ENCODE data around the gene EML6. TPM values are rescaled to one million over a fixed set of nuclear protein-coding genes. Genes with fewer than 3 reads are reported as not detected.

Gene EML6
- total RNA-seq, 1 donor from 2014 or later, result 0.89 TPM

DNA sequence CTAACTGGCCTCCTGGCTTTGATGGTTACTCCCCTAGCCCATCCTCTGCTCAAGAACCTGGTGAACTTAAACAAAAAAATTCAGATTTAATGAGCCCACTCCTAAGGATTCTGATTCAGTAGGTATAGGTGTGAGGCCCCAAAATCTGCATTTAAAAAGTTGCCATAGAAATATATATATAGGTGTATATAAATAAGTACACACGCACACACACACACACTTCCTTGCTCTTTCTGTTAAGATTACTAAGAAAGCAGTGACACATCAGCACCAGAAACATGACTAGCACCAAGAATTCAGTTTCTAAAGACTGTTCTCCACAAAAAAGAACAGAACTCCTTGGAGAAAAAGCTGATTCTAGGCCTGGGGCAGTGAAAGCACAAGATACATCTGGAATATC, 17.8 kb downstream of the EML6 start:
- intact Hi-C loops (cut with micrococcal nuclease), result no loop called here

DNA sequence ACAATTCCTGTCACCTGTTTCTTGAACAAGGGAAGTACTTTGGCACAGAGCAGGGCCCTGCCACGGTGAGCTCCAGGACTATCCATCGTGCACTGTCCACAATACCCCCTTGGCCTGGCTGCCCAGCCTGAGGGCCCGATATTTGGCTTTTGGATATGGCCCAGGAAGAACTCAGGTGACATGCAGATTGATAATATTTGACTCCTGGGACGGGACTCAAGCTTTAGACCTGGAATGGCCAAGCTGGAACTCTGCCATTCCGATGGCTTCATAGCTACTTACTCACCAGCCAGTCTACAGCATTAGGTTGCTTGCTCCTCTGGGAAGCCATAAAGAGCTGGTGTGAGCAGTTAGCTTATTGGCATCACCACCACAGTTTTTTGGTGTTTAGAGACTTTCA, 26.6 kb downstream of the EML6 start:
- intact Hi-C loops (cut with micrococcal nuclease), result no loop called here

DNA sequence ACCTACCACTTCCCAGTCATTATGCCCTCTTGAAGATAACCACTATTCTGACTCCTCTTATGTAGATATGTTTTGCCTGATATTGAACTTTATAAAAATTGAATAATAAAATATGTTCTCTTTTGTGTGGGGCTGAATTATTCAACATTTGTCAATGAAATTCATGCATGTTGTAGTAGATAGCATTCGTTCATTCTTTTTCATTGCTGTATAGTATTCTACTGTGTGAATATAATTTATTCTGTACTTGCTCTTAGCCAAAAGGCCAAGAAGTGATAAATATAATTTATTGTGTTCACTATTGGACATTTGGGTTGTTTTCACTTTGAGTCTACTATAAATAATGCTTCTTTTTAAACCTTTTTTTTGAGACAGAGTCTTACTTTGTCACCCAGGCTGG, 29.0 kb downstream of the EML6 start:
- intact Hi-C loops (cut with micrococcal nuclease), result no loop called here

DNA sequence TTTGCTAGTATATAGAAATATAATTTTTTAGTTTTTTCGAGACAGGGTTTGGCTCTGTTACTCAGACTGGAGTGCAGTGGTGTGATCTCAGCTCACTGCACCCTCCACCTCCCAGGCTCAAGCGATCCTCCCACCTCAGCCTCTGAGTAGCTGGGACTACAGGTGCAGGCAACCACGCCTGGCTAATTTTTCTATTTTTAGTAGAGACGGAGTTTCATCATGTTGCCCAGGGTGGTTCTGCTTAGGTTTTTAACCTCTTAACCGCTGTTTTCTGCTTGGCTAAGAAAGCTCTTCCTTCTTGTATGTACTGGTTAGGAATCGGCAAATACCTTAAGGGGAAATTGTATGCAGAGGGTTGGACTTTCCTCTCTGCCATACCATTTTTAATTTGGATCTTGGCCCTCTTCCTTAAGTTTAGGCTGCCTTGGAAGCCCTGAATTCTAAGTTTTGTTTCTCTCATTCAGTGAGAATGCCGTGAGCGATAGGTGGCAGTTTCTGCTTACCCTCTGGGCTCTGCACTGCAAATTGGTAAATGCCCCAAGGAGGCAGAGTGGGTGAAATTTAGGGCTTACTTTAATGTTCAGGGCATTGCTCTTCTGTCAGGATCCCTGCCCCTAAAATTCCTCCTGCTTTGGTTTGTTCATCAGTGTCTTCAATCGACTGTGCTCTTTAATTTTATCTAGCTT, 32.3 kb downstream of the EML6 start:
- intact Hi-C loops (cut with micrococcal nuclease), result no loop called here

DNA sequence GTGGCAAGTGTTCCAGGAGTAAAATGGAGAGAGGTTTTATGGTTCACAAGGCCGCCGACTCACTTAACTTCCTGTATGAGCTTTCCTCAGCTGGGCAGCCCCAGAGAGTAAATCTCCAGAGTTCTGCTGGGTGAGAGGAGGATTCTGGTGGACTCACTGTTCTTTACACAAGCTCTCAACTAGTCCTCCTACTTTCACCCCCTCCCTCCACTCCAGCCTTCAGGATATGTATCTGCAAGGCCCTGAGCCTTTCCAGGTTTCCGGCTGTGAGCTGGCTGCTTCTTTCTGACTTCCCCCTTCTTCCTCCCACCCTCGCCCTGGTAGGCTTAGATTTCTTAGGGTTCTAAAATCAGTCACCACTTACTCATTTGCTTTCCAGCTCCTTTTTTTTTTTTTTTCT, 34.0 kb downstream of the EML6 start:
- intact Hi-C loops (cut with micrococcal nuclease), result no loop called here

DNA sequence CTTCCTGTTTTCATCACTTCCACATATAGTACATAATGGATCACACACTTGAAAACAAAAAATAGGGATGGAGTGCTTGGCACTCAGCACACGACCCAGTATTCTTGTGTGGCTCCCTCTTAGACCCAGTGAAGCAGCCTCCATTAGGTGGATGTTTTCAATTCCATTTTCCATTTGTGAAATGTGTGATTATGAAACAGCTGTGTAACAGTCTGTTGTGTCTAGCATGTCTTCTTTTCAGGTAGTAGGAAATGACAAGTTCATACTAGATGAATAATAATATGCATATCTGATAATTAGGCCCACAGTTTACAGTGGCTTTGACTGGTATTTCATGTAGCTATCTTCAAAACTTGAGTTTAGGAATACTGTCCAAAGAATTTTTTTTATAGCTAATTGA, 35.5 kb downstream of the EML6 start:
- intact Hi-C loops (cut with micrococcal nuclease), result no loop called here

DNA sequence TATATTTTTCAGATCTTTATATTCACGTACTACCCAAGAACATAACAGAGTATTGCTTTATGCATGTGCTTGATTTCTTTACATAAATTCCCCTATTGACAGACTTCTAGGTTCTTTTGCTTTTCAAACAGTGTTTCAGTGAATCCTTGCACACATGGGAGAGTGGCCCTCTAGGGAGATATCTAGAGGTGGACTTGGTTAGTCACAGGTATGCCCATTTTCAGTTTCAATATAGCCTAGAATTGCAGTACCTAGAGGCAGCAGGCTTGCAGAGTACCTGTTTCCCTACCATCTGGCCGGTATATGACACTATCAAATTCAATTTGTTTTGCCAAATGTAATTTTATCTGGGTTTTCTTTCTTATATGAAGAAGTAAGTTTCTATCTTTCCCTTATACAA, 36.8 kb downstream of the EML6 start:
- intact Hi-C loops (cut with micrococcal nuclease), result no loop called here

DNA sequence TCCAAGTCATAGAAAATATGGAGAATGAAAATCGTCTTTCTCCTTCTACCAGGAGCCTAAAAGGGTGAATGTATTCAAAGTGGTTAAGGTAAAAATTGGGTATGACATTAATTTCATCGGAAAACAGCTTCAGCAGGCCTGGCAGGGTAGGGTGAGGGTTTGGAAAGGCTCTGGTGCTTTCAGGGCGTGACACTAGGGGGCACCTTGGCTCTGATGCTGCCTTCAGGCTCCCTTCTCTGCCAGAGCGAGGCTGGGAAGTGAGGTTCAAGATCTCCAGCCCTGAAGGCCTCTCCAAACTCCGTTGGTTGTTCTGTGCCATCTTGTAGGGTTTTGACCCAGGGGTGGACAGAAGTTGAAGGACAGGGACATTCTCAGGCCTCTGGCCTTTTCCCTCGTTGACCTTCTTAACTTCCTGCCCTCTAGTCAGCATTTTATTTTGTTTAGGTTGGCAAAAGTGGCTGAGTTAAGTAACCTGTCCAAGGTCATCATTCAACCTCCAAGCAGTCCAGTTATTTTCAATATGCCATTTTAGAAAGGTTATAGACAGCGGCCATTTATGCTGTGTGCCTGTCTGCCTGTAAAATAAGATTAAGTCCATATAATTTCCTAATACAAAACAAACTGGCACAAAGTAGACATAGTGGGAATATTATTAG, 40.3 kb downstream of the EML6 start:
- intact Hi-C loops (cut with micrococcal nuclease), result loop anchor here (1.0 kb wide), 1 partner anchor 75 kb away; no protein-coding TSS in a partner anchor

DNA sequence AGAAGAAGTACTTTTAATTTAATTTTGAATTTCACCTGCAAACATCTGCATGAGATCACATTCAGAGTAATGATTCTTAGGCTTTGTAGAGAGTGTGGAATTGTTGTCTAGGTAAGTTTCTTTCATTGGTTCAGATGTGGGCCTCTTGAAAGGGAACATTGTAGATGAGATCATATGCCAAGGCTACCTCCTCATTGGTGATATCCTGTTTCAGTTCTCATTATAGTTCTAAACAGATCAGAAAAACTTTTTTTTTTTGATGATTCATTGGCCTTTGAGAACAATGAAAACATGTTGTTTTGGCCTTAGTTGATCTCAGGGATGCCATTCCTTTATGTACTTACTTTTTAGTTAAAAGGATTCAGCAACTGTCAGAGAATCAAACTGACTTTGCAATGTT, 44.5 kb downstream of the EML6 start:
- intact Hi-C loops (cut with micrococcal nuclease), result no loop called here

DNA sequence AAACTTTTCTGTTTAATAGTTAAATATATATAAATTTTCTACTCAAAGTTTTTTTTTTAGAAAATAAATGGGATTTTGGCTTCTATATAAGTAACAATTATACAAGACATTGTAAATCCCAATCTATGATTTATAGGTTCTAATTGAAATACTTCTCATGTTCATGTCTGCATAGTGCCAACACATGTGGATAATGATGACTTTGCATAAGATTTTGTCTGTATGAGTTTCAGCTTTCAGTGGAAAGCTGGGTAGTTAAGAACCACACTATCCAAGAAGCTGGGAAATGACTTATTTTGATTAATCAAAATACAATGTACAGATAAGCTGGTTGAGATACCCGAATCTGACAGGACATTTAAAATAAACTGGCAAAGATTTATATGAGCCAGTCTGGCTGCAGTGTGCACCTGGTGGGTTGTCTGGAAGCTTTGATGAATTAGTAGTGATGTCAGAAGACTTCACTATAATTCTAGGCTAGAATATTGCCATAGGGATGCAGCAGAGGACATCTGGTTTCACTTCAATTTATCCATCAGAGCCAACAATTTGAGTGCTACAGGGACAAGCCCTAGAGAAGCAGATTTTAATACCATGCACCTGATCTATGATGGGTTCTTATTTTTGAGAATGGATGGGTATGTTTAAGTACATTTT, 45.4 kb downstream of the EML6 start:
- intact Hi-C loops (cut with micrococcal nuclease), result no loop called here

DNA sequence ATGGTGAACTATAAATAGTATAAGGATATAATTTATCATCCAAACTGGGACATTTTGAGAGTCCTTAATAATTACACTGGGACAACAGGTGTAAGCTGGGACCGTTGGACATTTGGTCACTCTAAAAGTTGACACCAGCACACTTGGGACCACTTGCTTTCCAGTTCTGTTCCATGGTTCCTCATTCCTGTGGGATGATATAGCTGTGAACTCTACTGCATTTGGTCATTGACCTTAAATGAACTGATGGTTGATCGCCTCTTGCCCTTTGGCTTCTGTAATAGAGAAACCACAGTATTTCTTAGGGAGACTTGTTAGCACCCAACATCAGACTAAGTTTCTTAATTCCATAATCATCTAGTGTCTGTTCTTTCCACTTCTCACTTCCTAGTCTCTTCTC, 46.7 kb downstream of the EML6 start:
- intact Hi-C loops (cut with micrococcal nuclease), result no loop called here

DNA sequence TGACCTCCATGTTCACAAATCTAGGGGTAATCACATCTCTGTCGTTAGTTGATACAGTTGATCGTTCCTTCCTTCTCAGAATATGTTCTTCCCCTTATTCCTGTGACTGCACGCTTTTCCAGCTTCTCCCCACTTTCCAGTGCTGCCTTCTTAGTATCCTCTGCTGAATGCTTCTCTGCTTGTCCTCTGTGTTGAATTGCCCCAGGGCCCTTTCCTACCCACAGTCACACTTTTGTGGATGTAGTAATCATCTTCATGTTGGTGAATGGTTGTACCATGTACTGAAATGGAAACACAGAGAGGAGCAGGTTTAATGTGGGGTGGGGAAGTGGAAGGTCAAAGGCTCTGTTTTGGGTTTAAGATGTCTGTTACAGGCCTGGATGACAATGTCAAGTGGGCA, 47.2 kb downstream of the EML6 start:
- intact Hi-C loops (cut with micrococcal nuclease), result no loop called here

DNA sequence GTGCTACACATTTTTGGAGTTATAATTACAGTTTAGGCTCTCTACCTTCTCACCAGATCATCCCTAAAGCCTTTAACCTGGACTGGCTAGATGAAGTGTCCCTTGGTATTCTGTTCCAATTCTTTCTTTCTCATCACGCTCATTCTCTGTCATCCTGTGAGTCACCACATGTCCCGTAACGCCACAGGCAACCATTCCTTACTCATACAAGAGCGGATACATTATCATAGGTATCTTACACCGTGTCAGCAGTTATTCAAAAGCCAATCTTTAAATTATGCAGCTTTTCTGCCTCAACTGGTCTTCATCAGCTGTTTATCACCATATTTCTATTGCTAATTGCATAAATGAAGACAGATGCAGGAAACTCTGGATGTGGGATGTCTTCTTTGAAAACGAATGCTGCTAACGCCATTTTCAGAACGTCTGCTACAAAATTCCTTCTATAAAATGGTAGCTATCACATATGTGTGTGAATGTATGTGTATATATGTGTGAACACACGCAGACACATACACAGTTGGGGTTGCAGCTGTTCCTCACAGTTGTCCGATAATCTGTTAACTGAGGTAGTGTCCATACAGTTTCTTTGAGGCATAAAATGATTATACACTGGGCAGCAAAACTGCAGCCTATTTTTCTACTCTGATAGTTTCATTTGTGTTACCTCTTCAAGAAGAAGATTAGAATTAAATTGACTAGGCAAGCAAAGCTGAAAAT, 47.9 kb downstream of the EML6 start:
- intact Hi-C loops (cut with micrococcal nuclease), result no loop called here

DNA sequence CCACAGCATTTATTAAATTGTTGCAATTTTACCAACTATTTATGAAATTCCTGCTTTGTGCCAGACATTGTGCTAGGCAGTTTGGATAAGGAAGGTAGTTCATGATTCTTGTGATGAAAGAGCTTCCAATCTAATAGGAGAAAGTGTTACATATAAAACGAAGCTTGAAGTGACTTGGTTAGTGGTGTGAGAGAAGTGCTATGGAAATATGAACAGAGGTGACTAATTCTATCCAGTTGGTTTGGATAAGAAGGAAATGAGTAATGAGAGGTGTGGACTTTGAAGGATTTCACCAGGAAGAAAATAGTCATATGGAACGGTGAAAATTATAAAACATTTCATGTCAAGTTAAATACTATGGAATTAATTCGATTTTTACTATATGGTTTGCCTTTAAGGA, 48.6 kb downstream of the EML6 start:
- intact Hi-C loops (cut with micrococcal nuclease), result no loop called here

DNA sequence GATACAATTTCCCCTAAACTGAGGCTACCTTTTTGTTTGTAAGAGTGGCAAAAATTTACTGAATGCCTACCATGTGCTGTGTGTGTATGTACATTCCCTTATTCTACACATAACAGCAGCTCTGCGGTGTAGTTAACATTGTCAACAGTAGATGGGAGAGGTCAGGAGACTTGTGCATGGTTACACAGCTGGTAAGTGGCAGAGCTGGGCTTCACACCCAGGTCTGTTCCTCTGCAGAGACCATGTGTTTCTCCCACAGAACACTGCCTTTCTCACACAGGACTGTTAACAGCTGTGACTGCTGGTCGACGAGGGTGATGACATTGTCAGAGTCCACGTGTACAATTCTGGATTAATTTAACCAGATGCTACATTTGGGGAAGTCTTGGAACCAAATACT, 49.1 kb downstream of the EML6 start:
- intact Hi-C loops (cut with micrococcal nuclease), result no loop called here

DNA sequence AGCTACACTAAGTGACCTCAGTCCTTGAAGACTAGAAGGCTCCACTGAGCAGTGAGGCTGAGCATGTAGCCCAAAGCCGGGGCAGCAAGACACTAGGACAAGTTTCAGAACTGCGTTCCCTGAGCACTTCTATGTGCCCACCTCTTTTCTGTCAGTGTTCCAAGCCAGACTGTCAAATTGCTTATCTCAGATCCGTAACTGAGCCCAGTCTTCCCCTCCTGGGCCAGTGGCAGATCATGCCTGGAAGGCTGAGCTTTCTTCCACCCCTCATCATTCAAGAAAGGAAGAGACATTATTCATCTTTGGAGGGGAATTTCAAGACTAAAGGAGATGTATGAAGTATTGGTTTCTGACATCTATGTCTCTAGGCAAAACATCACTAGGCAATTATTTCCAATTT, 49.8 kb downstream of the EML6 start:
- intact Hi-C loops (cut with micrococcal nuclease), result no loop called here

DNA sequence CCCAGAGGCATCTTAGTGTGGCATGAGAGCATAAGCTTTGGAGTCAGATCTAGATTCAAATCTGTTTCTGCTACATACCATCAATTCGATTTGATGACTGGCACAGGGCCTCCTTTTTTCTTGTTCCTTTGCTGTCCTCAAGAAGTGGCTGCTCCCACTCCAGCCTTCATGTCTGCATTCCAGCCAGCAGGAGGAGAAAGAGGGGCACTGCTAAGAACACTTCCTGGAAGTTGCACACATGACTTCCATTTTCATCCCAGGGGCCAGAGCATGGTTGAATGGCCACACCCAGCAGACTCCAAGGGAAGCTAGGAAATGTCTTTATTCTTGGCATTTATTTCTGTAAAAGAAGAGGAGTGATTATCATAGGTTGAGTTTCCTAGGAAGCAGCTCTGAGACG, 50.4 kb downstream of the EML6 start:
- intact Hi-C loops (cut with micrococcal nuclease), result no loop called here

DNA sequence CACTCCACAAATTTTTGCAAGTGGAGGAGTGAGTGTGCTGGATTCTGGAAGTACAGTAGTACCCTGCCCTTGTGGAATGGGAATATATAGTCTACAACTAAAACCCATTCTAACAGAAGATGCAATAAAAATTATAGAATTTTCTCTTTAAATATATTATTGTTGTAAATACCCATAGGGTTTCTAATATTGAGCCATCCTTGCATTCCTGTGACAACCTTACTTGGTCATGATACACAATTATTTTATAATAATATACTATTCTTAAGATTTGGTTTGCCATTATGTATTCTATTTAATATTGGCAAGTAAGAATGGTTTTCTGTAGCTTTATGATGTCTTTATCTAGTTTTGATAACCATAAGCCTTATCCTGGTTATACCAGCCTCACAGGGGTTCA, 52.2 kb downstream of the EML6 start:
- intact Hi-C loops (cut with micrococcal nuclease), result no loop called here

DNA sequence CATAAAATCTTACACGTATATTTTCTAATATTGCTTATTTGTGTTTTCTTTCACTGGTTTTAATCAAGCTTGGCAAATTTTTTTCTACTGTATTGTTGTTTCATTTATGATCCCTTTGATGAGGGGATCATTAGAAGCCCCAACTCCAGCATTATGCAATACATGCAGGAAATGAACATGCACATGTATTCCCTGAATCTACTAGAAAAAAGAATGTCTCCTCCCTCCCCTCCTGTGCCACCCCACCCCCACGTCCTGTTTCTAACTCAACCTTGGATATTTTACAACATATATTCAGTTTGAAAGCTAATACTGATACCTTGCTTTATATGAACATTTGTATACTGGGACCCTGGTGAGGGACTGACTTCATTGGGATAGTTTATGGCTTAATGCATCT, 53.0 kb downstream of the EML6 start:
- intact Hi-C loops (cut with micrococcal nuclease), result no loop called here

DNA sequence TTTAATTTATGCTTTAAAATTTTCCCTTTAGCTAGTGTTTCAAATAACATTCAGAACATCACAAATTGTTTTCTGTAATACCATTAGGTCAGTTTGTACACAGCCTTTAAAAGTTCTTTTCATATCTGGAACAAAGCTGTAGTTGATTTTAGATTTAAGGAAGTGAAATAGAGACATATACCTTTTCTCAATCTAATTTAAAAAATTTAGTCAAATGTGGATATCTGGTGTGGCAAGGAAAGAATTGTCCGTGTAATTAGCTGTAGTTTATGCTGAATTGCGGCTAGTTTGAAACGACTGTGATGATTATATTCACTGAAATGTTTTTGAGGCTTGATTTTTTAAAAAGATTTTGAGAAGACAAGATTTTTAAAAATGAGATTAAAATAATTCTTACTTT, 59.9 kb downstream of the EML6 start:
- intact Hi-C loops (cut with micrococcal nuclease), result no loop called here

DNA sequence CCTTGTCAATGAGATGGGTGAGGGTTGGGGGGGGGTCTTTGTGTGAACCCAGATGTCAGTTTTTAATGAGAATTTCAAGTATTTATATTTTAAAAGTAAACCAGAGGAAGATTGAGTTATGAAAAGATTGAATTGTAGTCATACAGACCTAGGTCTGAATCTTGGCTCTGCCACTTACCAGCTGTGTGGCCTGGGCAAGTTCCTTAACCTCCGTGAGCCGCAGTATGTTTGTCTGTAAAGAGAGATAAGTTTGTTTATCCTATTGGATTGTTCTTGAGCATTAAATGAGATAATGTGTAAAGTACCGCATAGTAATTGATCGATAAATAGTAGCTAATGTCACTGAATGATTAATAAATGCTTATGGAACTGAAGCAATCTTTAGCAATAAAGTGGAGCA, 63.8 kb downstream of the EML6 start:
- intact Hi-C loops (cut with micrococcal nuclease), result no loop called here

DNA sequence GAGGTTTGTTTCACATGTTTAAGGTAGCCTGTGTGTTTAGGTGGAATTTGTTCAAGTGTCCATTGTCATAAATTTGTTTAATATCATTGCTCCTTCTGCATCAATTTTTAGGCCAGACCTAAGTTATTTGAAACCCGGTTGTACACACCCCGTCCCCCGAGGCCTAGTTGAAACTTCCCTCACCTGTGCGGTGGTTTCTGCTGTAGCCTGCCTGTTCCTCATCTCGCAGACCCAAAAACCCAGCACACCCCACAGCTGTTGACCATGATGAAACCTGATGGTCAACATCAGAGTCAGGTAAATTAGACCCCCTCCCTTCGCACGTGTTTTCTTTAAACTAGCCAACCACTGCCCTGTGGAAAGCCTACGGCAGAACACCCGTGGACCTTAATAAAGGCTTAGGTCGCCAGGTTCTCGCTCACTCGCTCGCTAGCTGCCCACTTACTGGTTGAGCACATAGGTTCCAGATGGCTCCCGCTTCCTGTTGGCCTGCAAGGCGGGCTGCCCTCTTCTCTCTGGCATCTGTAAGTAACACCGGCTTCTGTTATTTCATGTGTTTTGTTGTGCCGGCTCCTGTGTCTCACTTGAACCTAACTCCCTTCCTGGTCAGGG, 64.4 kb downstream of the EML6 start:
- intact Hi-C loops (cut with micrococcal nuclease), result no loop called here

All from T-helper 2 cell treated with Interferon-gamma antibody and Interleukin-4, amounts not matched to agents 100 ng/mL and 5 ng/mL, for 36 hours (primary cell).